DND-41 (cell line): ENCODE data around the gene NFAM1.

Source experiments
- ATAC-seq: fragments of 200-7000 bp; cut with Tn5 transposase; 3 replicates; pipeline ENCODE4 v1.9.1; 2021; ENCODE audit warnings: low read depth; ENCODE audit not compliant: insufficient read depth
- DNase-seq: peaks from one replicate; pipeline ENCODE4 v3.0.0-alpha.2; 2020
- H2AFZ ChIP-seq: 2 replicates; pipeline ENCODE4 v1.6.0; 2012; ENCODE audit warnings: low read depth, low read length
- H3K27ac ChIP-seq: 2 replicates; pipeline ENCODE4 v1.5.1; 2012; ENCODE audit warnings: low read length, inconsistent platforms
- H3K27me3 ChIP-seq: fragments of 200-600 bp; sonication (generic); 2 replicates; pipeline ENCODE4 v1.6.0; 2012; ENCODE audit warnings: low read length, mild to moderate bottlenecking, inconsistent platforms; ENCODE audit not compliant: insufficient read depth, poor library complexity
- H3K36me3 ChIP-seq: 2 replicates; pipeline ENCODE4 v1.5.1; 2012; ENCODE audit warnings: low read length, inconsistent platforms; ENCODE audit not compliant: insufficient read depth
- H3K4me1 ChIP-seq: 2 replicates; pipeline ENCODE4 v1.5.1; 2012; ENCODE audit warnings: mild to moderate bottlenecking, low read length; ENCODE audit not compliant: insufficient read depth
- H3K4me2 ChIP-seq: 2 replicates; pipeline ENCODE4 v1.6.0; 2012; ENCODE audit warnings: mild to moderate bottlenecking, moderate library complexity, low read length, inconsistent platforms; ENCODE audit not compliant: insufficient read depth
- H3K4me3 ChIP-seq, 2 experiments: fragments of 200-600 bp in 1 of 2; shearing (Covaris generic) in 1 of 2; 2 replicates each; pipeline ENCODE4 v1.5.1; 2012 to 2016; ENCODE audit warnings: inconsistent platforms in 2 of 2, low read length in 2 of 2, mild to moderate bottlenecking in 2 of 2, low read depth in 1 of 2, moderate library complexity in 1 of 2
- H3K79me2 ChIP-seq: 2 replicates; pipeline ENCODE4 v1.6.0; 2012; ENCODE audit warnings: low read length, inconsistent platforms; ENCODE audit not compliant: insufficient read depth
- H3K9ac ChIP-seq: 2 replicates; pipeline ENCODE4 v1.6.0; 2012; ENCODE audit warnings: low read depth, mild to moderate bottlenecking, inconsistent platforms, low read length, moderate library complexity
- H3K9me3 ChIP-seq: 2 replicates; pipeline ENCODE4 v1.5.1; 2012; ENCODE audit warnings: low read length, moderate library complexity, mild to moderate bottlenecking, inconsistent platforms; ENCODE audit not compliant: insufficient read depth, severe bottlenecking
- H4K20me1 ChIP-seq: 2 replicates; pipeline ENCODE4 v1.6.0; 2012; ENCODE audit warnings: low read length; ENCODE audit not compliant: insufficient read depth
- EZH2 ChIP-seq: IDR thresholded peaks from 3 replicates; pipeline ENCODE4 v1.6.1; 2012; ENCODE audit warnings: borderline replicate concordance, low read depth, mild to moderate bottlenecking, moderate library complexity, low read length, inconsistent platforms; ENCODE audit not compliant: severe bottlenecking
- TF ChIP-seq, protein P1 (sequence below): IDR thresholded peaks from 2 replicates; pipeline ENCODE4 v1.5.1; 2012; ENCODE audit warnings: borderline replicate concordance, low read length, moderate library complexity, mild to moderate bottlenecking; ENCODE audit not compliant: poor library complexity, severe bottlenecking; ENCODE audit errors: extremely low read depth

NFAM1 gene

DNA sequence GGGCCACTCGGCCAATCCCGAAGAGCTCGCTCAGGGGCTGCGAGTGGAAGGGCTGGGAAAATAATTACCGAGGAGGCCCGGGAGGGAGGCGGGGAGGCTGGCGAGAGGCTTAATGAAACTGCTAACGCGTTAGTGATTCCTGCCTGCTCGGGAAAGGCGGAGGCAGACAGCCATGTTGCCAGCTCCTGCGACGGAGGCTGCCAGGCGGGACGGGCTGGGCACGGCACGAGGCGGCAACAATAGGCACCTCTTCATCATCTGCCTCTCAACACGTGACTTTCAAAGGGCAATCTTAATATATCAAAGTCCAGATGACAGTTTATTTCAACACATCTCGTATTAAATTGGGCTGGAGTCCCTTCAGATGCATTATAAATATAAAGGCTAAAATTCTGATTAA, 93.7 kb downstream of the NFAM1 start:
- DNase-seq: no peak
- no peak for ATAC-seq
- TF ChIP-seq EZH2: no peak
- TF ChIP-seq, protein P1, sequence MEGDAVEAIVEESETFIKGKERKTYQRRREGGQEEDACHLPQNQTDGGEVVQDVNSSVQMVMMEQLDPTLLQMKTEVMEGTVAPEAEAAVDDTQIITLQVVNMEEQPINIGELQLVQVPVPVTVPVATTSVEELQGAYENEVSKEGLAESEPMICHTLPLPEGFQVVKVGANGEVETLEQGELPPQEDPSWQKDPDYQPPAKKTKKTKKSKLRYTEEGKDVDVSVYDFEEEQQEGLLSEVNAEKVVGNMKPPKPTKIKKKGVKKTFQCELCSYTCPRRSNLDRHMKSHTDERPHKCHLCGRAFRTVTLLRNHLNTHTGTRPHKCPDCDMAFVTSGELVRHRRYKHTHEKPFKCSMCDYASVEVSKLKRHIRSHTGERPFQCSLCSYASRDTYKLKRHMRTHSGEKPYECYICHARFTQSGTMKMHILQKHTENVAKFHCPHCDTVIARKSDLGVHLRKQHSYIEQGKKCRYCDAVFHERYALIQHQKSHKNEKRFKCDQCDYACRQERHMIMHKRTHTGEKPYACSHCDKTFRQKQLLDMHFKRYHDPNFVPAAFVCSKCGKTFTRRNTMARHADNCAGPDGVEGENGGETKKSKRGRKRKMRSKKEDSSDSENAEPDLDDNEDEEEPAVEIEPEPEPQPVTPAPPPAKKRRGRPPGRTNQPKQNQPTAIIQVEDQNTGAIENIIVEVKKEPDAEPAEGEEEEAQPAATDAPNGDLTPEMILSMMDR: no peak
- Histone ChIP-seq H3K4me3 (no peak overlapping the region), H4K20me1 (peaks cover 70% of the 10 kb centered on the region), H3K4me2 (no peak overlapping the region), H3K9me3 (no peaks in the 10 kb centered on the region), H2AFZ (no peak overlapping the region), H3K36me3 (no peaks in the 10 kb centered on the region), H3K4me1 (peaks cover 16% of the 10 kb centered on the region), H3K79me2 (peaks cover 78% of the 10 kb centered on the region), H3K9ac (no peak overlapping the region), H3K27ac (no peak overlapping the region), H3K27me3 (no peaks in the 10 kb centered on the region)

DNA sequence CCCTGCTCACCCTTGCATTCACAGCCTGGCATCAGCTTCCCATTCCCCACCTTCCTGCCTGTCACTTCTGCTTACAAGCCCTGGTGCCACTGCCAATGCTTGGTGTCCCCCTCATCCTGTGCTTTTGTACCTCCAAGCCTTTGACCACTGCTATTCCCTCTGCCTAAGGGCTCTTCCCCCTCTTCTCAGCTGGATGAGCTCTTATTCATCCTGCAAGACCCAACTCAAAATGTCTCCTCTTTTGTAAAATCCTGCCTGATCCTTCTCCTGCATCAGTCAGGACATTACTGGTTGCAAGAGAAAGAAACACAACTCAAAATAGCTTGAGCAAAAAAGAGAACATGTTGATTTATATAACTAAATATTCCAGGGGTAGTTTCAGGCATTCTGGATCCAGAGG, 94.8 kb downstream of the NFAM1 start:
- no peak for ATAC-seq
- Histone ChIP-seq H3K4me3 (no peak overlapping the region), H3K9ac (no peak overlapping the region), H3K4me2 (no peak overlapping the region), H3K36me3 (no peaks in the 10 kb centered on the region), H2AFZ (no peak overlapping the region), H3K27ac (no peak overlapping the region), H3K79me2 (peaks cover 78% of the 10 kb centered on the region), H3K9me3 (no peaks in the 10 kb centered on the region), H3K4me1 (peaks cover 8% of the 10 kb centered on the region), H3K27me3 (no peaks in the 10 kb centered on the region), H4K20me1 (peaks cover 81% of the 10 kb centered on the region)
- TF ChIP-seq, protein P1: no peak
- no peak for TF ChIP-seq EZH2
- DNase-seq: no peak

DNA sequence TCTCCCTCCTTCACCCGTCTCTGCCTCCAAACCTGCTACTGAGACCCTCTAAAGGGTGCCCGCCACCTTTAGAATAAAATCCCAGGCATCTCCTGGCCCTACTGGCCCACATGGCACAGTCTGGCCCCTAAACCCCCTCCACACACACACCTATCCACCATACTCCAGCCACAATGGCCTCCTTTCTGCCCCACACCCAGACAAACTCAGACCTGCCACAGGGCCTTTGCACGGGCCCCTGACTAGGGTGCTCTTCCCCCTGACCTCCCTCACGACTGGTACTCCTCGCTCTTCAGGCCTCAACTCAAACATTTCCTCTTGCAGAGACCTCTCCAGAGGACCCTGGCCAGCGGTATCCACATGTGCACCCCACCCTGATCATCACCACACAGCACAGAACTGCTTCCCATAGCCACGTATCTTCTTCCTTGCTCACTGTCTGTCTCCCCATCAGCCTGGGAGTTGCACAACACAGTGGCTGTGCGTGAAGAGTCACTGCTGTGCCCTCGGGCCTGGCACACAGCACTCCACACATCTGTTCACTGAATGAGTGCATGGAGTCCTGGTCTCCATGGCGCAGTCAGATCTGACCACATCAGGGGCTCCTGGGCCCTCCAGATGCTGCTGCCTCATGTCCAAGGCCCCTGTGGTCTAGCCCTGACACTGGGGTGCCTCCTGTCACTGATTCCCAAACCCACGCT, 95.5 kb downstream of the NFAM1 start:
- Histone ChIP-seq H3K4me1 (peaks cover under 1% of the 10 kb centered on the region), H3K79me2 (peaks cover 72% of the 10 kb centered on the region), H3K27ac (no peak overlapping the region), H4K20me1 (peaks cover 85% of the 10 kb centered on the region), H3K9me3 (no peaks in the 10 kb centered on the region), H3K4me2 (no peak overlapping the region), H3K9ac (no peak overlapping the region), H2AFZ (no peak overlapping the region), H3K4me3 (no peak overlapping the region), H3K36me3 (no peaks in the 10 kb centered on the region), H3K27me3 (no peaks in the 10 kb centered on the region)
- DNase-seq (no peak), ATAC-seq (peak; percentile 59; the same call in 2 of the 3 replicates)
- no peak for TF ChIP-seq EZH2
- TF ChIP-seq, protein P1: no peak
